GM12892 (cell line): ENCODE results near the gene PGP.

Experiments
- POLR2A ChIP-seq: IDR thresholded peaks from 2 replicates; pipeline ENCODE4 v1.6.1; 2011; ENCODE audit warnings: low read depth, low read length, control low read depth
- POLR2AphosphoS5 ChIP-seq: IDR thresholded peaks from 2 replicates; pipeline ENCODE4 v1.6.1; 2011; ENCODE audit warnings: low read depth, low read length, control low read depth

GRCh38 chr16:2208772-2209171, 5.9 kb downstream of the PGP start:
- TF ChIP-seq POLR2A, result no peak
- TF ChIP-seq POLR2AphosphoS5, result no peak
